Stimulated activated naive CD8-positive, alpha-beta T cell treated with anti-CD3 and anti-CD28 coated beads, Interleukin-15, Interleukin-2, amounts not matched to agents 100 ng/mL and 50 ng/mL, for 24 hours (primary cell): ENCODE data around the gene KIF5A.
"Not testable (repeated sequence)": the region's sequence is repeated elsewhere in the genome, so short reads cannot be mapped to it uniquely, and the experiment has no call there.

Experiments used
- H3K27ac Mint-ChIP-seq: one replicate; pipeline ENCODE4 v1.8.0; 2021; ENCODE audit warnings: mild to moderate bottlenecking, mixed read lengths
- H3K27me3 Mint-ChIP-seq: one replicate; pipeline ENCODE4 v1.8.0; 2021; ENCODE audit warnings: mixed read lengths
- H3K36me3 Mint-ChIP-seq: one replicate; pipeline ENCODE4 v1.8.0; 2021; ENCODE audit warnings: low read depth, mixed read lengths
- H3K4me1 Mint-ChIP-seq: one replicate; pipeline ENCODE4 v1.8.0; 2021; ENCODE audit warnings: low read depth, mixed read lengths
- H3K4me3 Mint-ChIP-seq: one replicate; pipeline ENCODE4 v1.8.0; 2021; ENCODE audit warnings: mild to moderate bottlenecking, mixed read lengths
- H3K9me3 Mint-ChIP-seq: one replicate; pipeline ENCODE4 v1.8.0; 2021; ENCODE audit warnings: mixed read lengths

KIF5A gene

GRCh38 chr12:57615637-57616036, 65.8 kb downstream of the KIF5A start:
- Mint-ChIP-seq H3K4me1 (peaks cover 15% of the 10 kb centered on the region), H3K36me3 (no peaks in the 10 kb centered on the region), H3K27ac (no peak overlapping the region), H3K4me3 (no peak overlapping the region), H3K27me3 (peaks cover 38% of the 10 kb centered on the region), H3K9me3 (no peaks in the 10 kb centered on the region)

GRCh38 chr12:57616383-57617101, 66.7 kb downstream of the KIF5A start:
- H3K27ac Mint-ChIP-seq, result no peak overlapping the region
- no peaks in the 10 kb centered on the region for H3K9me3 Mint-ChIP-seq
- H3K27me3 Mint-ChIP-seq, result peaks cover 47% of the 10 kb centered on the region
- H3K36me3 Mint-ChIP-seq, result no peaks in the 10 kb centered on the region
- H3K4me3 Mint-ChIP-seq, result no peak overlapping the region
- peaks cover 20% of the 10 kb centered on the region for H3K4me1 Mint-ChIP-seq

GRCh38 chr12:57617942-57618341, 68.1 kb downstream of the KIF5A start:
- no peaks in the 10 kb centered on the region for H3K36me3 Mint-ChIP-seq
- peaks cover 29% of the 10 kb centered on the region for H3K4me1 Mint-ChIP-seq
- H3K9me3 Mint-ChIP-seq, result no peaks in the 10 kb centered on the region
- H3K27me3 Mint-ChIP-seq, result peaks cover 54% of the 10 kb centered on the region
- H3K27ac Mint-ChIP-seq, result no peak overlapping the region
- no peak overlapping the region for H3K4me3 Mint-ChIP-seq

GRCh38 chr12:57618431-57618830, 68.6 kb downstream of the KIF5A start:
- H3K4me3 Mint-ChIP-seq, H3K9me3 Mint-ChIP-seq, H3K27ac Mint-ChIP-seq, H3K36me3 Mint-ChIP-seq: not testable (repeated sequence)
- H3K4me1 Mint-ChIP-seq, result peaks cover 29% of the 10 kb centered on the region
- peaks cover 59% of the 10 kb centered on the region for H3K27me3 Mint-ChIP-seq

- H3K4me1 Mint-ChIP-seq, result peaks cover 28% of the 10 kb centered on the region
- H3K9me3 Mint-ChIP-seq, result no peaks in the 10 kb centered on the region
- peaks cover 65% of the 10 kb centered on the region for H3K27me3 Mint-ChIP-seq
- H3K4me3 Mint-ChIP-seq, result no peak overlapping the region
- no peaks in the 10 kb centered on the region for H3K36me3 Mint-ChIP-seq
- no peak overlapping the region for H3K27ac Mint-ChIP-seq
Observed at GRCh38 chr12:57618966-57619433, 69.2 kb downstream of the KIF5A start.

- H3K27me3 Mint-ChIP-seq, result peaks cover 68% of the 10 kb centered on the region
- H3K27ac Mint-ChIP-seq, result no peak overlapping the region
- no peak overlapping the region for H3K4me3 Mint-ChIP-seq
- peaks cover 23% of the 10 kb centered on the region for H3K4me1 Mint-ChIP-seq
- H3K36me3 Mint-ChIP-seq, result no peaks in the 10 kb centered on the region
- H3K9me3 Mint-ChIP-seq, result no peaks in the 10 kb centered on the region
Observed at GRCh38 chr12:57619434-57620244, 69.8 kb downstream of the KIF5A start.

GRCh38 chr12:57620245-57620935, 70.5 kb downstream of the KIF5A start:
- Mint-ChIP-seq H3K27ac (peak overlapping the region; percentile 75), H3K36me3 (no peaks in the 10 kb centered on the region), H3K4me3 (peak overlapping the region; percentile 77), H3K9me3 (no peaks in the 10 kb centered on the region), H3K4me1 (peaks cover 23% of the 10 kb centered on the region), H3K27me3 (peaks cover 76% of the 10 kb centered on the region)

- peak overlapping the region; percentile 75 for H3K27ac Mint-ChIP-seq
- peaks cover 82% of the 10 kb centered on the region for H3K27me3 Mint-ChIP-seq
- H3K4me3 Mint-ChIP-seq, result peak overlapping the region; percentile 77
Observed at GRCh38 chr12:57620936-57621496, 71.2 kb downstream of the KIF5A start.

GRCh38 chr12:57621497-57622292, 71.9 kb downstream of the KIF5A start:
- H3K4me1 Mint-ChIP-seq, result peaks cover 23% of the 10 kb centered on the region
- peak overlapping the region; percentile 77 for H3K4me3 Mint-ChIP-seq
- H3K27me3 Mint-ChIP-seq, result peaks cover 89% of the 10 kb centered on the region
- H3K36me3 Mint-ChIP-seq, result no peaks in the 10 kb centered on the region
- peak overlapping the region; percentile 28 for H3K27ac Mint-ChIP-seq
- H3K9me3 Mint-ChIP-seq, result no peaks in the 10 kb centered on the region

More at GRCh38 chr12:57620936-57621496, 71.2 kb downstream of the KIF5A start:
- H3K36me3 Mint-ChIP-seq, result no peaks in the 10 kb centered on the region
- no peaks in the 10 kb centered on the region for H3K9me3 Mint-ChIP-seq
- peaks cover 23% of the 10 kb centered on the region for H3K4me1 Mint-ChIP-seq

- Mint-ChIP-seq H3K4me1 (peaks cover 28% of the 10 kb centered on the region), H3K36me3 (no peaks in the 10 kb centered on the region), H3K27ac (no peak overlapping the region), H3K27me3 (peaks cover 90% of the 10 kb centered on the region), H3K9me3 (no peaks in the 10 kb centered on the region), H3K4me3 (peak overlapping the region; percentile 77)
Observed at GRCh38 chr12:57622293-57623245, 72.7 kb downstream of the KIF5A start.

GRCh38 chr12:57623385-57623784, 73.5 kb downstream of the KIF5A start:
- no peak overlapping the region for H3K4me3 Mint-ChIP-seq
- peaks cover 89% of the 10 kb centered on the region for H3K27me3 Mint-ChIP-seq
- no peaks in the 10 kb centered on the region for H3K36me3 Mint-ChIP-seq
- H3K27ac Mint-ChIP-seq, result no peak overlapping the region
- peaks cover 32% of the 10 kb centered on the region for H3K4me1 Mint-ChIP-seq
- no peaks in the 10 kb centered on the region for H3K9me3 Mint-ChIP-seq

- Mint-ChIP-seq H3K27ac (no peak overlapping the region), H3K27me3 (peaks cover 92% of the 10 kb centered on the region), H3K9me3 (no peaks in the 10 kb centered on the region), H3K36me3 (no peaks in the 10 kb centered on the region), H3K4me1 (peaks cover 32% of the 10 kb centered on the region), H3K4me3 (no peak overlapping the region)
Observed at GRCh38 chr12:57623811-57624390, 74.1 kb downstream of the KIF5A start.
